Neural cell (in vitro differentiated cells): ENCODE data around the gene MAD1L1. TPM values are rescaled to one million over a fixed set of nuclear protein-coding genes. Genes with fewer than 3 reads are reported as not detected.

Experiments used
- H2AFZ ChIP-seq: fragments of 200-600, 300-800 bp; sonication (generic), shearing (Covaris generic); 2 replicates; pipeline ENCODE4 v1.6.0; 2014; ENCODE audit warnings: low read depth, mild to moderate bottlenecking, antibody characterized with exemption, low read length, moderate library complexity
- H3F3A ChIP-seq: fragments of 200-600 bp; shearing (Covaris generic); 2 replicates; pipeline ENCODE4 v1.6.1; 2016; ENCODE audit warnings: mild to moderate bottlenecking, moderate library complexity, mixed read lengths, antibody characterized with exemption, low read length; ENCODE audit not compliant: insufficient read depth, poor library complexity, severe bottlenecking
- H3K27ac ChIP-seq: fragments of 200-600, 300-800 bp; sonication (generic), shearing (Covaris generic); 2 replicates; pipeline ENCODE4 v1.5.1; 2014; ENCODE audit warnings: mild to moderate bottlenecking, low read length, moderate library complexity
- H3K27me3 ChIP-seq: fragments of 300-800, 200-600 bp; sonication (generic), shearing (Covaris generic); 2 replicates; pipeline ENCODE4 v1.6.0; 2014; ENCODE audit warnings: mild to moderate bottlenecking, low read depth, low read length, moderate library complexity; ENCODE audit not compliant: insufficient read depth
- H3K36me3 ChIP-seq: fragments of 300-800, 200-600 bp; sonication (generic), shearing (Covaris generic); 2 replicates; pipeline ENCODE4 v1.5.1; 2014; ENCODE audit warnings: mild to moderate bottlenecking, antibody characterized with exemption, low read length, moderate library complexity; ENCODE audit not compliant: insufficient read depth
- H3K4me2 ChIP-seq: fragments of 300-800, 200-600 bp; sonication (generic), shearing (Covaris generic); 2 replicates; pipeline ENCODE4 v1.6.0; 2014; ENCODE audit warnings: mild to moderate bottlenecking, low read length
- H3K4me3 ChIP-seq: fragments of 300-800, 200-600 bp; sonication (generic), shearing (Covaris generic); 2 replicates; pipeline ENCODE4 v1.5.1; 2014; ENCODE audit warnings: mild to moderate bottlenecking, low read length, moderate library complexity
- H3K79me2 ChIP-seq: fragments of 200-600 bp; shearing (Covaris generic); replicated peaks from 2 replicates; pipeline ENCODE4 v1.6.0; 2014; ENCODE audit warnings: mild to moderate bottlenecking, low read length, moderate library complexity; ENCODE audit not compliant: insufficient read depth
- H3K9ac ChIP-seq: fragments of 300-800, 200-600 bp; sonication (generic), shearing (Covaris generic); 2 replicates; pipeline ENCODE4 v1.6.1; 2016; ENCODE audit warnings: mild to moderate bottlenecking, low read length, mixed read lengths
- H3K9me2 ChIP-seq: fragments of 200-600 bp; shearing (Covaris generic); 2 replicates; pipeline ENCODE4 v1.6.1; 2016; ENCODE audit warnings: mild to moderate bottlenecking, low read length, mixed read lengths; ENCODE audit not compliant: insufficient read depth
- H3K9me3 ChIP-seq: fragments of 200-600, 300-800 bp; sonication (generic), shearing (Covaris generic); 2 replicates; pipeline ENCODE4 v1.6.1; 2016; ENCODE audit warnings: mild to moderate bottlenecking, mixed run types, low read length, moderate library complexity, mixed read lengths
- H4K20me1 ChIP-seq: fragments of 200-600 bp; shearing (Covaris generic); 2 replicates; pipeline ENCODE4 v1.6.1; 2016; ENCODE audit warnings: mild to moderate bottlenecking, mixed run types; ENCODE audit not compliant: insufficient read depth
- CTCF ChIP-seq: fragments of 450-650 bp; IDR thresholded peaks from 2 replicates; pipeline ENCODE4 v1.5.1; 2014; ENCODE audit warnings: antibody characterized with exemption, mild to moderate bottlenecking, moderate library complexity; ENCODE audit not compliant: poor library complexity, severe bottlenecking
- EP300 ChIP-seq: fragments of 450-650 bp; conservative IDR thresholded peaks from 2 replicates; pipeline ENCODE4 v1.6.1; 2014; ENCODE audit warnings: antibody characterized with exemption, mild to moderate bottlenecking, moderate library complexity; ENCODE audit not compliant: poor library complexity, severe bottlenecking
- EZH2 ChIP-seq: fragments of 200-600, 300-800 bp; shearing (Covaris generic), sonication (generic); IDR thresholded peaks from 2 replicates; pipeline ENCODE4 v1.6.1; 2014; ENCODE audit warnings: antibody characterized with exemption, low read length, borderline replicate concordance, mild to moderate bottlenecking; ENCODE audit not compliant: insufficient read depth, poor library complexity, severe bottlenecking
- MXI1 ChIP-seq: fragments of 450-650 bp; conservative IDR thresholded peaks from 2 replicates; pipeline ENCODE4 v1.6.1; 2014; ENCODE audit warnings: antibody characterized with exemption, mild to moderate bottlenecking; ENCODE audit not compliant: poor library complexity, severe bottlenecking
- POLR2AphosphoS5 ChIP-seq: IDR thresholded peaks from 2 replicates; pipeline ENCODE4 v1.6.1; 2012
- RAD21 ChIP-seq: fragments of 450-650 bp; conservative IDR thresholded peaks from 2 replicates; pipeline ENCODE4 v1.6.1; 2014; ENCODE audit warnings: antibody characterized with exemption, mild to moderate bottlenecking, moderate library complexity
- REST ChIP-seq: IDR thresholded peaks from 2 replicates; pipeline ENCODE4 v1.6.1; 2012; ENCODE audit warnings: borderline replicate concordance
- SMC3 ChIP-seq: fragments of 450-650 bp; conservative IDR thresholded peaks from 2 replicates; pipeline ENCODE4 v1.6.1; 2014; ENCODE audit warnings: antibody characterized with exemption, mild to moderate bottlenecking, moderate library complexity; ENCODE audit not compliant: poor library complexity
- TAF1 ChIP-seq: IDR thresholded peaks from 2 replicates; pipeline ENCODE4 v1.6.1; 2012; ENCODE audit warnings: low read depth
- polyA plus RNA-seq: library from polyadenylated mRNA; depleted of rRNA; stranded (reverse); fragments of >200 nt; gene quantifications from 2 replicates; pipeline ENCODE4 v1.2.3, GENCODE V29; 2014

The MAD1L1 gene
- polyA plus RNA-seq, 1 donor from 2014 or later: 31.4 TPM

- H2AFZ ChIP-seq: no peak overlapping the region
- no peaks in the 10 kb centered on the region for H3K36me3 ChIP-seq
- no peak overlapping the region for H3K9ac ChIP-seq
- H3K79me2 ChIP-seq: no peaks in the 10 kb centered on the region
- H3K9me2 ChIP-seq: no peaks in the 10 kb centered on the region
- H3K4me3 ChIP-seq: no peak overlapping the region
- H3K4me2 ChIP-seq: no peak overlapping the region
- no peaks in the 10 kb centered on the region for H4K20me1 ChIP-seq
- no peaks in the 10 kb centered on the region for H3K27me3 ChIP-seq
- H3F3A ChIP-seq: no peaks in the 10 kb centered on the region
- TF ChIP-seq SMC3: no peak
- H3K27ac ChIP-seq: no peak overlapping the region
- H3K9me3 ChIP-seq: no peaks in the 10 kb centered on the region
Observed at GRCh38 chr7:1943933-1944618, 288.7 kb downstream of the MAD1L1 start.

GRCh38 chr7:1943326-1943725, 289.4 kb downstream of the MAD1L1 start:
- Histone ChIP-seq H3K36me3 (no peaks in the 10 kb centered on the region), H3K9me3 (no peaks in the 10 kb centered on the region), H4K20me1 (no peaks in the 10 kb centered on the region), H2AFZ (no peak overlapping the region), H3K27ac (no peak overlapping the region), H3F3A (no peaks in the 10 kb centered on the region), H3K4me3 (no peak overlapping the region), H3K79me2 (no peaks in the 10 kb centered on the region), H3K9me2 (no peaks in the 10 kb centered on the region), H3K4me2 (no peak overlapping the region), H3K27me3 (no peaks in the 10 kb centered on the region), H3K9ac (no peak overlapping the region)
- TF ChIP-seq RAD21 (no peak), TAF1 (no peak), REST (no peak), POLR2AphosphoS5 (no peak), MXI1 (no peak), EP300 (no peak), EZH2 (no peak), CTCF (no peak)

DNA sequence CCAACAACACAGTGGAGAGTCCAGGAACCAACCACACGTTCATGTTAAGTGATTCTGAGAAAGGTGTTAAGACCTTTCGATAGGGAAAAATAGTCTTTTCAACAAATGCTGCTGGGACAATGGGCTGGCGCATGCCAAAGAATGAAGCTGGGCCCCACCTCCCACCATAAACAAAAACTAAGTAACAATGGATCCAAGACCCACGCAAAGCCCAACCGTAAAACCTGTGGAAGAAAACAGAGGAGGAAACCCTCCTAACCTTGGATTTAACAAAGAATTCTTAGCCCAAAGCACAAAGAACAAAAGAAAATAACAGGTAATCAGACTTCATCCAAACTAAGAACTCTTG, 289.8 kb downstream of the MAD1L1 start:
- no peaks in the 10 kb centered on the region for H3K9me3 ChIP-seq
- no peaks in the 10 kb centered on the region for H3F3A ChIP-seq
- no peak overlapping the region for H2AFZ ChIP-seq
- H3K9me2 ChIP-seq: no peaks in the 10 kb centered on the region
- no peak overlapping the region for H3K9ac ChIP-seq
- no peaks in the 10 kb centered on the region for H3K27me3 ChIP-seq
- no peaks in the 10 kb centered on the region for H3K36me3 ChIP-seq
- no peak for TF ChIP-seq POLR2AphosphoS5
- TF ChIP-seq EP300: no peak
- TF ChIP-seq MXI1: no peak
- TF ChIP-seq SMC3: no peak
- TF ChIP-seq RAD21: no peak
- no peak for TF ChIP-seq EZH2
- no peak for TF ChIP-seq REST
- TF ChIP-seq CTCF: no peak
- TF ChIP-seq TAF1: no peak
- H3K79me2 ChIP-seq: no peaks in the 10 kb centered on the region
- no peak overlapping the region for H3K4me2 ChIP-seq
- H4K20me1 ChIP-seq: no peaks in the 10 kb centered on the region
- no peak overlapping the region for H3K27ac ChIP-seq
- H3K4me3 ChIP-seq: no peak overlapping the region
